HG02678 (cell line): ENCODE measurements around the gene BSX.

Experiments
- ATAC-seq: cut with Tn5 transposase; IDR thresholded peaks from one replicate; pipeline ENCODE4 v1.9.1; 2021; ENCODE audit warnings: mild to moderate bottlenecking, moderate library complexity; ENCODE audit not compliant: unreplicated experiment

The BSX gene

GRCh38 chr11:122981388-122982264 lies at the start of gene BSX:
Gene BSX, minus strand, starts transcription at chr11:122981834. Its CDS starts 163 bp downstream, at chr11:122981671.
- no peak for ATAC-seq

GRCh38 chr11:123030517-123030916 lies 48.9 kb upstream of the BSX start:
- ATAC-seq, result no peak

GRCh38 chr11:123020968-123021367 lies 39.3 kb upstream of the BSX start:
- peak; percentile 69 for ATAC-seq

DNA sequence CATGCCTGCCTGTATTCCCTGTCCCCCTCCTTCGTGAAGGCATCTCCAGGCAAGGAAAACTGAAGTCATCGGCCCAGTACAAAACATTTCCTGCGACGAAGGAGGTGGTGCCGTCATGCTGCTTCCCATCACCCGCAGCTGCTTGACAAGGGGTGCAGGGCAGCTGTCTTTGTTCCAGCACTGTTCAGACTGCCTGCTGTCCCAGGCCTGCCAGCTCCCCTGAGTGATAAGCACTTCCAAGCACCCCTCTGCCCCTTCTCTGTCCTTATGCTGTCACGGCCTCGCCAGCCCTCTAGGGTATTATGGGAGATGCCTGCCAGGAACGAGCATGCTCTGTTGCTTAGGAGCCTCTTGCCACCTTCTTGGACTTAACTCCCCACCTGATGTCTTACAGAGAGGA lies 37.1 kb upstream of the BSX start:
- ATAC-seq, result no peak

DNA sequence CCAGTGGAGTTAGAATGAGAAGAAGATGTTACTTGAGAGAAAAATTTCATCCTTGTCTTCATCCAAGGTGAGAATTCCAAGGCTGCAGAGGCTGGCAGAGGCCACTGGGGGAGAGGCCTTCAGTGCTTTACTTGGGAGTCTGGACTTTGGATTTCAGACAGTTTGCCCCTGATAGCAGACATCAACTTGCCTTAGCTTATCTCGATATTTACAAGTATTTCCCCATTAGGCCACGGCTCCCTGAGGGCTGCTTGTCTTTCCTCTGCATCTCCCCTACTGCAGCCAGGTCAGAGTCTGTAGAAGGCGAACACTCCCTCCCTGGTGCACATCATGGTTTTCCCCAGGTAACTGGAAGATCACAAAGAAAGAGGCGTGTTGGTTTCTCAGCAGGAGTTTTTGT lies 29.9 kb upstream of the BSX start:
- ATAC-seq, result no peak

DNA sequence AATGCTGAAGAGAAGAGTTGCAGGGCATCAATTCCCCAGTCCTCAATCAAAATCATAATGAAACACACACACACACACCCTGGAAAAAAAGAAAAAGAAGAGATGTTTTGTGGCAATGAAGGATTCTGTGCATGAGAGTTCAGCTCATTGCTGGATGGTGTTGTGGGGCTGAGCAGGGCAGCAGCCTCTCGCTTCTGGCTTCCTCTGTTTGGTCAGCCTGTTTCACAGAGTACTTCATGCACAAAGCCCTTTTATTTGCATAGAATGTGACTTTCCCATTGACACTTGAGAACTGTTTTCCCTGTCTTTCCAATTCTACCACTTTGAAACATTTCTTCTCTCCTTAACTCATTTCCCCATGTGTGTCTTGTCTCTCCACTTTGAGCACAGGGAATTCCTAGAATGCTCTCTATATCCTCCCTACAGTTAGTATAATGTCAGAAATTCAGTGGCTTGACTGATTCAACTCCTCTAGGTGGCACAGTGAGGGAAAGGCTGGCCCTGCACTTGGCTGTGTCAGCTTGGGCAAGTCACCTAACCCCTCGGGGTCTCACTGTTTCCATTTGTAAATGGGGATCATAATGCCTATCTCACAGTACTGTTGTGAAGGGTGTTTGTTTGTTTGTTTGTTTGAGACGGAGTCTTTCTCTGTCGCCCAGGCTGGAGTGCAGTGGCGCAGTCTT lies 25.4 kb upstream of the BSX start:
- no peak for ATAC-seq

- ATAC-seq, result no peak
Observed at GRCh38 chr11:123000721-123001120, 19.1 kb upstream of the BSX start.

- ATAC-seq, result no peak
Observed at GRCh38 chr11:122998727-122999366, 17.2 kb upstream of the BSX start.

GRCh38 chr11:122995526-122995925 lies 13.9 kb upstream of the BSX start:
- ATAC-seq, result no peak

DNA sequence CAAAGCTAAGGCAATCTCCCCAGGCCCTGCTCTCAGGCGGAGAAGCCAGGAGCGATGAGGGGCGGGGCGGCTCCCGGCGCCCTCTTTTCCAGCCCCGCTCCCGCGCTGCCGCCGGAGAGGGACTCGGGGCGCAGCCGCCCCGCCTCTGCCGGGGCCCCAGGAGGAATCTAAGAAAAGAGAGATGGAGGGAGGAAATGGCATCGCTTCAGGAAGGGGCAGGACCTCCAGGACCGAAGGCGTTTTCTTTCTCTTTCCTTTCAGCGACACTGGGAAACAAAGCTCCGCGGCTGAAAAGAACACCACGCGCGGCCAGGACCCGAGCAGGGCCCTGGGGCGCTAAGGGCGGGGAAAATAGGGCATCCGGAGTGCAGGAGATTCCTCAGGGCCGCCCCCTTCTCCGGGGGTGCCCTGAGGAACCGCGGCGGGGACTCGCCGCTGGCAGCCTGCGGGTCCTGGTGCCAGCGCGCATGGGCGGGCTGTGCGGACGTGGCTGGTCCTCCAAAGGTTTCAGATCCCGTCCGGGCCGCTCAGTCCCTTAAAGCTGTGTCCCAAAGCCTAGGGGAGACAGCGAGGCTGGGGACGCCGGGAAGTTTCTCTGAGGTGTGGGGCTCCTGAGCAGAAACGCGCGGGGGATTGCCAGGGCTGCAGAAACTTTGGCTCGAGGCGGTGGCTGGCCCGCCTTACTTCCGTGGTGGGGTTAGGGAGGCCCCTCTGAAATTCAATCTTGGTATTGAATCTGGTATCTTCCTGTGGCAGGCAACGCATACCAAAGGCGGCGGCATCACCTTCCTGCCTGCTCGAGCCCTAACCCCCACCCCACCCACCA lies 2.8 kb upstream of the BSX start:
- no peak for ATAC-seq

DNA sequence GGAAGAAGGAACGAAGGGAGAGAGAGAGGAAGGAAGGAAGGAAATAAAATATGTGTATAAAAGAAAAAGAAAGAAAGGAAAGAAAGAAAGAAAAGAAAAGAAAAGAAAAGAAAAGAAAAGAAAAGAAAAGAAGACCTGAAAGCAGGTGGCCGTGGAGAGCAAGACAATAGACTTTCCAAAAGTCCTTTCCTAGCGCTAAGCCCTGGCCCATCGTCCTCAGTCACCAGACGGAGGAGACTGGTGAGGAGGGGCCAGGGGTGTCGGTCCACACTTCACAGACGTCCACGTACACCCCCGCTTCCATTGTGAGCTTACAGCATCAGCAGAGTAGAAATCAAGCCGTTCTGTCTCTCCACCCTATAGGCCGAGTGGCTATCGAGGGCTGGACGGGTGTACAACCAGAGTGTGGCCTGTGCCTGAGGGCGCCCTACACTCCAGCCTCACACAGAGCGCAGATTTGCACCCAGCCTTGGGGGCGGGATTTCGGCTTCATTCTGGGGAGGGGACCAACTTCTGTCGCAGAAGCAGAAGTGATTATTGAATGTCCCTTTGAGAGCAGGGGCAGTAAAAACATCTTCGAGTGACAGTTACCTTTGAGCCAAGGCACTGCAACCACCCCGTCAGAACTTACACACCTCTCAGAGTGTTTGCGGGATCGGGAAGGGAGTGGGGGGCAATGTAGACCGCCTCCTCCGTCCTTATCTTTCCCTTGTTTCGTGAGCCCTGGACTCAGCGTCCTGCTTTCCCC lies 2.0 kb upstream of the BSX start:
- no peak for ATAC-seq

- no peak for ATAC-seq
Observed at GRCh38 chr11:122979815-122980595, 1.6 kb downstream of the BSX start.

DNA sequence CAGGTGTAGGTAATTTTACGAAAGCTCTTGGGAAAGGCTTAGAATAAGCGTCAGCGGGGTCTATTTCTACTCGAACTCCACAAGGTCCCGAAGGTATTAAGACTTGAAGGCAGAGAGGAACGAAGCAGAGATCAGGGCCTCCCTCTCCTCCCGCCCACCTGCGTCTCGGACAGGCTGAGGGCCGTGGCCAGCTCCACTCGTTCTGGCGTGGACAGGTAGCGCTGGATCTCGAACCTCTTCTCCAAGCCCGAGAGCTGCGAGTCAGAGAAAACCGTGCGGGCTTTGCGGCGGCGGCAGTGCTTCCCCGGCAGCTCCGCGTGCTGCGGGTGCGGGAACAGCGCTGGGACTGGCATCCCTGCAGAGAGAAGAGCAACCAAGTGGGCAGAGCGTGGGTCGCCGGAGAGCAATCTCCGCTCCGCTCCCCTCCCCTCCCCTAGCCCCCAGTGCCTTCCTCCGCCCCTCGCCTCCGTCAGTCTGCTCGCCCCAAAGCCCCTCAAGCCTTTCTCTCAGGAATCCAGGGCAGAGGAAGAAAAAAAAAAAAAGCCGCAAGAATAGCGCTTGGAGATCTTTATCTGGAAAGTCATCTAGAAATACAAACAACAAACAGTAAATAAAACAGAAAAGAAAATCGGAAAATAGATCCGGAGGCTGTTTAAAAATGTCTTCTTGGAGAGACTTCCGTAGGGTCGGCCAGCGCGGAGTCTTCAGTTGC lies 2.4 kb downstream of the BSX start:
- no peak for ATAC-seq

DNA sequence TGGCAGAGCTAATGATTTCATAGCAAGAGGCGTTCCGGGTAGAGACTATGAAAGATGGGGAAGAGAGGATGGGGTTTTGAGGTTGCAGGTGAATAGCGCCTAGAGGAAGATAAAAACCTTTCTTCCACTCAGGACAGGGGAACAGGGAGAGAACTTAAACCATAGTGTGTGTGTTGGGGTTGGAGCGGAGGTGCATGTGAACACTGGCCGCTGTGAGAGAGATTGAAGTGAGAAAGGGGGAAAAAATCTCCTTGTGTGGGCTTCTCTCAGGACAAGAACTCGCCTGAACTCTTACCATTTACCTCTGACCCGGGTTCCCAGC lies 3.4 kb downstream of the BSX start:
- no peak for ATAC-seq

GRCh38 chr11:122977470-122978298 lies 4.0 kb downstream of the BSX start:
- no peak for ATAC-seq

GRCh38 chr11:122976734-122977469 lies 4.7 kb downstream of the BSX start:
- ATAC-seq, result no peak

GRCh38 chr11:122976061-122976733 lies 5.4 kb downstream of the BSX start:
- ATAC-seq, result no peak
